Amygdala (tissue), 56 donors: ENCODE results near the gene NUMA1.

Experiments
- DNase-seq, 56 donors: peaks; one replicate each; lab custom pipeline; 2025; lab: John Stamatoyannopoulos, UW

The NUMA1 gene

DNA sequence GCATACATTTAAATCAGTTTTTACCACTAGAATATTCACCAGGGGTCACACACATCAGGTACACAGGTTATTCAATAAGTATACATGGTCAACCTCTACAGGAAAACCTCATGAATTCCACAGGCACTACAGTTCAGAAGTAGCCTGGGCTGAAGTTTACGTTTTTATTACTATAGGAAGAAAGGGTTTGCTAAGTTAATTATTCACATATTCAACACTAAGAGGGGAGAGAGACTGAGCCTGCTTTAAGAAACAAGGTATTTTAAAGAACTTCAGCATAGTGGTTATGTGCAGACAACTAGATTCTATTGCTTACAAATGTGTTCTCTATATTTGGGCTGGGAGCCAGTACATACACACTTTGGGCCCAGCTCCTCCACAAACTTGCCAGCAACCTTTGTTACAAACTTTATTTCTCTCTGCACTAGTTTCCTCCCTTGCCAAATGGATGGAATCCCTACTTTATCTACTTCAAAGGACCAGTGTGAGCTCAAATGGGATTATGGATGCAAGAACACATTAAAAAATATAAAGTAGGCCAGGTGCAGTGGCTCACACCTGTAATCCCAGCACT is 49.8 kb downstream of the NUMA1 start:
- DNase-seq, result no peak

GRCh38 chr11:72026090-72026489 is 54.3 kb downstream of the NUMA1 start:
- DNase-seq, result no peak

- no peak for DNase-seq
These were observed 56.1 kb downstream of the NUMA1 start for GRCh38 chr11:72024069-72024754.

DNA sequence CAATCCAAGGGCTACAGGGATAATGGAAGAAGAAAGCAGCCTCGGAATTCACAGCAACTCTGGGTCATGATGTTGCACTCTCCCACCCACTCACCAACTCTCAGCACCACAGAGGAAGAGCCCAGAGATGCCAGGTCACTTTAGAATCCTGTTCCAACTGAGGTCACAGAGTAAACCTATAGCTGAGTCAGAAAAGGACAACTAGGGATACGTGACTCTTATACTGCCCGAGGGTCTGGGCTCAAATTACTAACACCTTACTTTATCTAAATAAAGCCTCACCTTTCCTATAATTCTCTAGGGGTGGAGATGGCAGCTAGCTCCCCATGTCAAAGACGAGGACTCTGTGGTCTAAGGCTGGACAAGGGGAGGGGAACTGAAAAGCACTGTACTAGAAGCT is 57.0 kb downstream of the NUMA1 start:
- no peak for DNase-seq

GRCh38 chr11:72018171-72018570 is 62.2 kb downstream of the NUMA1 start:
- no peak for DNase-seq

GRCh38 chr11:72015511-72016061 is 64.8 kb downstream of the NUMA1 start:
- peak in 6 of 56 donors; percentile 23 to 40 (median 32) for DNase-seq

- DNase-seq, result no peak
These were observed 65.5 kb downstream of the NUMA1 start for GRCh38 chr11:72014761-72015320.

GRCh38 chr11:72013765-72014711 is 66.3 kb downstream of the NUMA1 start:
- DNase-seq, result no peak

DNA sequence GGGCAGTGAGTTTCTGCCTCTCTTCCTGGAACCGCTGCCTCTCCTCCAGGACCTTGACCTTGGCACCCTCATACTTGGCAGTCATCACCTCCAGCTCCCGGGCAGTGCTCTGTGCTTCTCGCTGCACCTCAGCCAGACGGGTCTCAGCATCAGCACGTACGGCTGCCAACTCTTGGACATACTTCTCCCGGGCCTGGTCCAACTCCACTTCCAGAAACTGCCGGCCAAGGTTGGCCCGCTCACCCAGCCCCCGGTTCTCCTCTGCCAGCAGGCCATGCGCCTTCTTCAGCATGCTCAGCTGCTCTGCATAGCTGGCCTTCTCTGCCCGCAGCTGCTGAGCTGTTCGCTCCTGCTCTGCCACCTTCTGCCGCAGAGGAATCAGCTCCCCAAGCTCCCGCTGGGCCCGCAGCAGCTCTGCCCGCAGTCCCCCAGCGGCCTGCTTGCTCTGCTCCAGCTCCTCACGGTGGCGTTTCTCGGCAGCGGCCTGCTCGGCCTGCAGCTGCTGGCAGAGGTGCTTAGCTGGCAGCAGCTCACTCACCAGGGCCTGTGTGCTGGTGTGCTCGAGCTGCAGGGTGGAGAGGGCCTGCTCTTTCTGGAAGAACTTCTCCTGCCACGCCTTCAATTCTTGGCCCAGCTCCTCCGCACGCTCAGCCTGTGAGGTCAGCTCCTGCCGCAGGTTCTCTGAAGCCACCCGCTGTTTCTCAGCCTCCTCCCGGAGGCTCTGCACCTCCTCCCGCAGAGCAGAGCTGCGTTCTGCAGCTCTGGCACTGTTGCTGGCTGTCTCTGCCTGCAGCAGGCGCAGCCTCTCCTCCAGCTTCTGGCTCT is 67.2 kb downstream of the NUMA1 start:
- DNase-seq, result peak in 43 of 56 donors; percentile 26 to 88 (median 69)

DNA sequence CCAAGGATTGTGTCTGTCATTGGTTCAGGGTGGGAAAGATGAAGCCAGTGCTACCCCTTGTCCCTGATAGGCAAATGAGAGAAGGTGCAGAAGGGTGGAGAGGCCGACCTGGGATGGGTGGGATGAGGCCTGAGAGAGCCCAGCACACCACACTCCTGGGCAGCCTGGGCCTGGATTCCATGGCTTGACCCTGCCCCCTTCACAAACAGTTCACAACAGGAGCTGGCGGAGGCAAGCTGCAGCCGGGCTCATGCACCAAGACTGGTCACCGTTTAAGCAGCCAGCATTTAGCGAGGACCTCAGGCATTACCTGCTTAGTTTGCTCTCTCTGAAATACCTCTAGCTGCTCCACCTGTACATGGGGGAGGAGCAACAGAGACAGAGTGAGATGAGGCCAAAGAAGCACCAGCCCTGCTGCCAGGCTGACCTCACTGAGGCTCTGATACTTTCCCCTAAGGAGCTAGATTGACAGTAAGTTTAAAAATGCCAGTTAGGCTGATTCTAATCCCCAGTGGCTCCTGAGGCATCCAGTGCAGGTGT is 68.2 kb downstream of the NUMA1 start:
- DNase-seq, result no peak

DNA sequence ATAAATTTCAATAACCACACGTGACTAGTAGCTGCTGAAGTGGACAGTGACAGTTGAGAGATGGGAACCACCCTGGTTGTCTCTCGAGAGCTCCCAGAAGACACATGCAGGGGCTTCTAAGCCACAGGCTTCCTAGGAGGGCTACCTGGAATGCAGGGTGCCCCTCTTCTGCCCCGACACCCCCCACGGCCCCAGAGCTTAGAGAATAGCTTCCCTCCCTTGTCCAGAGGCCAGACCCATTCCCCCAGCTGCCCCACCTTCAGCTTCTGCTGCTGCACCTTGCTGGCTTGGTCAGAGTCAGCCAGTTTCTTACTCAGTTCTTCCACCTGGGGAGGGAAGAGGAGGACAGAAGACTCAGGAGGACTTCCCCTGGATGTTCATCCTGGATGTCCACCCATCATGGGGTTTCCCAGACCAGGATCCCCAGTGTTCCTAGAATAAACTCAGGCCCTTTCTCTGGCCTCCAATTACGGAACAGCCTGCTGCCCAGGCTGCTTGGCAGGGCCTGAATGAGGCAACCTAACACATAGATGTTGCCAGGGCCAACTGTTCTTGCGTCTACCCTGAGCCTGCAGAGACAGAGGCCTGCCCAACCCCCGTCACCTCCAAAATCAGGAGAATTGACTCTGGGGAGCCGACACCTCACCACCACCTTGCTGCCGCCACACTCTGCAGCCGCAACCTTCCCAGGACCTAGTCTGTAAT is 69.7 kb downstream of the NUMA1 start:
- DNase-seq, result peak in 20 of 56 donors; percentile 23 to 84 (median 51)

GRCh38 chr11:72009156-72009555 is 71.2 kb downstream of the NUMA1 start:
- DNase-seq, result no peak

- no peak for DNase-seq
These were observed 71.6 kb downstream of the NUMA1 start for GRCh38 chr11:72008728-72009127.

DNA sequence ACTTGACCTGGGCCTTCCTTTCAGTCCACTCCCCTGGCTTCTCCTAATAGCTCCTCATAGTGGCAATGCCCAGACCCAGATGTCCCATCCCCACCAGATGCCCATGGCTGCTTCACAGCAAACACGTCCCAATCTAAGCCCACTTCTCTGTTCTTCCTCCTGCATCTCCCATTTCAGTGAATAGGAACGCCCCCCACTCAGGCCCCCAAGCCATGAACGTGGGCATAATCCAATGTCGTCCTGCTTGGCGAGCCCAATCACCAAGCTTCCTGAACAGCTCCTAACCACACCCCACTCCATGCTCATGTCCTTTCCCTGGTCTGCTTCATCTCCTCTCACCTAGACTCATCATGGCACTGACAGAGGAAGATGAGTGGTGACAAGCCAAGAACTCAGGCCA is 72.8 kb downstream of the NUMA1 start:
- DNase-seq, result no peak

DNA sequence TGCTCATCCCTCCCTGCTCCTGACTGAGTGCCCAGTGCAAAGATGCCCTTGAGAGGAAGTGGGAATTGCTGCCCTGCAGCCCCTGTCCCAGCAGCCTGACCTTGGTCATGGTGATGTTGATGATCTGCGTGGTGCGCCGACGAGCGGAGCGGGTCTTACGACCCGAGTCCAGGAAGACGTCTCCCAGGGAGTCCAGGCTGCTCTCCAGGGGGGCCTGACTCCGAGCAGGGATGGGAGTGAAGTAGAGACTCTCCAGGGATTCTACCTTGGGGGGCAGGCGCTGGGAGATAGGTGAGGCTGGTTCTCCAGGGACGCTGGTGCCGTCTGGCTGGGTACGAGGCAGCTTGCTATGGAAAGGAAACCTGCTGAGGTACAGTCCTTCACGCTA is 73.3 kb downstream of the NUMA1 start:
- DNase-seq, result no peak

DNA sequence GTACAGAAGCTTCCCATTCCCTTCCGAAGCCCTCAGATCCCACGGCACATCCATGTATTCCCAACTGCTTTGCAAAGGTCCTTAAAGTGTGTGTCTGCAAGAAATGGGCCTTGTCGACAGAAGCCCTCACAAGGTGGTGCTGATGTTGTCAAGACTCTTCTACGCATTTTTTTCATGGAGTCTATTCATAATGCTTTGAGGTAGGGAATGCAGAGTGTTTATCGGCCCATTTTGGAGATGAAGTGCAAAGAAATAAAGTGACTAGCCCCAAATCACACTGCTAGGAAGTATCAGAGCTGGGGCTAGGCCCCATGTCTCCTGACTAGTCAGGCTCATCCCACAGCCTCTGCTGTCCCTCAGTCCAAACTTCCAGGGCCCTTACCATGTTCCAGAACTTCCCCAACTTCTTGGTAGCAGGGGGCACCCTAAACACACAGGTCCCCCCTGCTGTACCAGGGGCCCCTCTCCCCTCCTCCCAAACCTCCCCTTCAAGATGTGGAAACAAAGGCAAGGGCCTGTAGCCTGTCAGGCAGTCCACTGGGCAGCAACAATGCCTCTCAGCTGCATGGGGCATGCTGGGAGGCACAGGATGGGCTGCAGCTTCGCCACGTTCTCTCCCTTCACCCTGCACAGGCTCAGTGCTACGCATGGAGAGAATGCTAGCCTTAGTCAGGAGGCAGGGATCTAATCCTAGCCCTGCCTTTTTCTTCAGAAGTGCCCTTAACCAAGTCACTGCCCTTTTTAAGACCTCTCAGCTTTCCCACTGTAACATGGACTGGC is 73.8 kb downstream of the NUMA1 start:
- DNase-seq, result no peak

- no peak for DNase-seq
These were observed 74.7 kb downstream of the NUMA1 start for GRCh38 chr11:72005347-72006260.
